D721Med (cell line): ENCODE measurements around the gene MLIP.

ENCODE experiments used
- DNase-seq: peaks from one replicate; pipeline ENCODE4 v3.0.0; 2011; ENCODE audit warnings: low spot score; ENCODE audit not compliant: insufficient read length
- FAIRE-seq: peaks from 2 replicates; lab custom pipeline; 2011; peaks lifted over from hg19 to GRCh38; lab: Jason Lieb, UNC
- CTCF ChIP-seq: IDR thresholded peaks from 2 replicates; pipeline ENCODE4 v1.5.1; 2012; ENCODE audit warnings: mild to moderate bottlenecking, control low read depth; ENCODE audit not compliant: insufficient read depth; ENCODE audit errors: missing control alignments

The MLIP gene

GRCh38 chr6:54286141-54286540, 174.9 kb downstream of the MLIP start:
- FAIRE-seq (no peak), DNase-seq (no peak)
- TF ChIP-seq CTCF = no peak

DNA sequence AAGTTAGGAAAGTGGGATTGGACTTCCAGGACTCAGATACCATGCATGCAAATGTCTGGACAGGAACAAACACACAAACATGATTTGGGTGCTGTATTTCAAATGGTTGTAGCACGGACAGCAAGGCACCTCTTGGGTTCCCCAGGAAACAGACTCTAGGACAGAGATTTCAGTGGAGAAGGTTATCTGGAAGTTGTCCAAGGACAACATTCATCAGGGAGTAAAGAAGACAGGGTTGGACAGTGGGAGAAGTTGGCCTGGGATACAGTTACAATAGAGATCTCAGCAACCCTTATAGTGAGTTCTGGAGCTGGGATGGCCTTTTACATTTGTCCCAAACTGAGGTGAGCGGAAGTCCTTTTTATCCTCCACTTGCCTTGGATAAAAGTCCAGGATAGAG, 177.2 kb downstream of the MLIP start:
- no peak for TF ChIP-seq CTCF
- DNase-seq = no peak
- no peak for FAIRE-seq

GRCh38 chr6:54289426-54289825, 178.2 kb downstream of the MLIP start:
- TF ChIP-seq CTCF = no peak
- FAIRE-seq = no peak
- DNase-seq = no peak

DNA sequence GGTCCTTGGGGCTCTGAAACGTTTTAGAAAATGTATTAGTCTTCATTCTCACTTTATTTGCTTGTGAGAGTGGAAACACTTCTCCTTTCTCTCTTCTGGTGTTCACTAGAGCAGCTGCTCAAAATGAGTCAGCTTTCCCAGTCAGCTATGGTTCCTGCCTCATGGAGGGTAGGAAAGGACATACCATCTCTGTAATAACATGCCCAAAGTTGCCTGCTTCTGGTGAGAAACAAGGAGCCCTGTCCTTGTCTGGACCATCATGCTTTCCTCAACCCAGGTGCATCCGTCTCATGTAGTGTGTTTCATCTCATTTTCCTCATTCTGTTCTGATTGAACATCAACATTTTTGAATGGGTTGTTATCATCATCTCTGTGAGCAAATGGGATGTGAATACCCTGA, 179.9 kb downstream of the MLIP start:
- DNase-seq (no peak), FAIRE-seq (no peak)
- no peak for TF ChIP-seq CTCF

GRCh38 chr6:54291738-54292137, 180.5 kb downstream of the MLIP start:
- TF ChIP-seq CTCF = no peak

GRCh38 chr6:54294965-54295532, 183.8 kb downstream of the MLIP start:
- TF ChIP-seq CTCF = no peak
- FAIRE-seq (no peak), DNase-seq (no peak)

More at GRCh38 chr6:54291738-54292137, 180.5 kb downstream of the MLIP start:
- FAIRE-seq = no peak
- no peak for DNase-seq

DNA sequence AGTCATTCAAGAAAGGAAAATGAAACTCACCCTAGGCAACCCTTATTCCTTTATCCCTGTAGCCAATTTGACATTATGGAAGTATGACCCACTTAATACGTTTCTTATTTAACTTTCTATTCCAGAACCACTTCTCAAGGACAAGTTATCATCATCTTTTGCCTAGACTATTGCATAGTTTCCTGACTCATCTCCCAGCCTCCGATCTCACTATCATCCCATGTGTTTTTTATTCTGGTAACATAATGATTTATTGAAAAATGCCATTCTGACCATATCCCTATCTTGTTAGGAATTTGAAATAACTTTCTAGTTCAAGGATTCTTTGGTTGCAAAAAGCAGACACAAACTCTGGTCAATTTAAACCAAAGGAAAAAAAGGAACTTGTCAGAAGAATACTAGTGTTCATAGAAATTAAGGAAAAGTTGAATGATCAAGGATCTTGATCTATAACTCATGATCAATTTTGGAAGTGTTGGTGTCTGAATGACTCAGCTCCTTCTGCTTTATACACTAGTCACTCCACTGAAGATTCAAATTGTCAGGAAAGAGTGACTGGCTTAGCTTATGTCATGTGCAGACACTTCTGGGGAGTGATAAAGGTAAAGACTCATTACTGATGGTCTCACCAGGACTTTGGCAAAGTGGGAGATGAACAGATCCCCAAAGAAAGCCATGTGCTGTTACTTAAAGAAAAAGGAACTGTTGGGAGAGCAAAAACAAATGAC, 188.5 kb downstream of the MLIP start:
- no peak for DNase-seq
- FAIRE-seq = no peak
- no peak for TF ChIP-seq CTCF
